Coronary artery (tissue), 2 donors: ENCODE results near the gene RUNX2.

Experiments
- DNase-seq: peaks from one replicate; pipeline ENCODE4 v3.0.0-alpha.2; 2017; ENCODE audit warnings: low spot score
- H3K27ac ChIP-seq, 2 donors: fragments of 200-600 bp; sonication (generic); one replicate each; pipeline ENCODE4 v1.5.1; 2016 to 2019
- H3K4me3 ChIP-seq: fragments of 200-600 bp; sonication (generic); 2 replicates; pipeline ENCODE4 v1.5.1; 2016; ENCODE audit warnings: mild to moderate bottlenecking, moderate library complexity
- CTCF ChIP-seq: fragments of 200-600 bp; sonication (generic); IDR thresholded peaks from one replicate; pipeline ENCODE4 v1.5.1; 2019; ENCODE audit warnings: antibody characterized with exemption

RUNX2 gene

GRCh38 chr6:45576648-45577624 lies 248.8 kb downstream of the RUNX2 start:
- no peak for TF ChIP-seq CTCF
- H3K27ac ChIP-seq: no peak overlapping the region
- DNase-seq: no peak
- no peak overlapping the region for H3K4me3 ChIP-seq

- DNase-seq: no peak
- no peak overlapping the region for H3K4me3 ChIP-seq
- TF ChIP-seq CTCF: no peak
- no peak overlapping the region for H3K27ac ChIP-seq
These were observed 249.8 kb downstream of the RUNX2 start for GRCh38 chr6:45577836-45578504.

GRCh38 chr6:45584127-45584526 lies 256.0 kb downstream of the RUNX2 start:
- Histone ChIP-seq H3K27ac (no peak overlapping the region), H3K4me3 (no peak overlapping the region)
- TF ChIP-seq CTCF: no peak
- DNase-seq: no peak

- TF ChIP-seq CTCF: no peak
- no peak overlapping the region for H3K4me3 ChIP-seq
- no peak overlapping the region for H3K27ac ChIP-seq
- DNase-seq: no peak
These were observed 258.4 kb downstream of the RUNX2 start for GRCh38 chr6:45586216-45587171.

GRCh38 chr6:45587229-45588060 lies 259.3 kb downstream of the RUNX2 start:
- no peak overlapping the region for H3K27ac ChIP-seq
- no peak for TF ChIP-seq CTCF
- no peak for DNase-seq
- H3K4me3 ChIP-seq: no peak overlapping the region

- no peak for TF ChIP-seq CTCF
- Histone ChIP-seq H3K27ac (no peak overlapping the region), H3K4me3 (no peak overlapping the region)
- DNase-seq: no peak
These were observed 261.2 kb downstream of the RUNX2 start for GRCh38 chr6:45589367-45589766.
